ENCODE data around the gene C2orf81.

Gene C2orf81

GRCh38 chr2:74366036-74366435 is 55.4 kb downstream of the C2orf81 start:
- Histone ChIP-seq H3K27ac (replicated peaks) (no peak overlapping the region), H3K27me3 (ENCODE audit: insufficient read depth, poor library complexity, severe bottlenecking) (no peaks in the 10 kb centered on the region), H3K4me3 (replicated peaks; ENCODE audit: insufficient read depth, low read length) (no peak overlapping the region)
- no peak for TF ChIP-seq GABPA (IDR thresholded peaks at IDR 0.05; ENCODE audit: low read depth)
- TF ChIP-seq SPI1 (IDR thresholded peaks at IDR 0.05; ENCODE audit: borderline replicate concordance, low read depth), result no peak
- TF ChIP-seq, protein P1, sequence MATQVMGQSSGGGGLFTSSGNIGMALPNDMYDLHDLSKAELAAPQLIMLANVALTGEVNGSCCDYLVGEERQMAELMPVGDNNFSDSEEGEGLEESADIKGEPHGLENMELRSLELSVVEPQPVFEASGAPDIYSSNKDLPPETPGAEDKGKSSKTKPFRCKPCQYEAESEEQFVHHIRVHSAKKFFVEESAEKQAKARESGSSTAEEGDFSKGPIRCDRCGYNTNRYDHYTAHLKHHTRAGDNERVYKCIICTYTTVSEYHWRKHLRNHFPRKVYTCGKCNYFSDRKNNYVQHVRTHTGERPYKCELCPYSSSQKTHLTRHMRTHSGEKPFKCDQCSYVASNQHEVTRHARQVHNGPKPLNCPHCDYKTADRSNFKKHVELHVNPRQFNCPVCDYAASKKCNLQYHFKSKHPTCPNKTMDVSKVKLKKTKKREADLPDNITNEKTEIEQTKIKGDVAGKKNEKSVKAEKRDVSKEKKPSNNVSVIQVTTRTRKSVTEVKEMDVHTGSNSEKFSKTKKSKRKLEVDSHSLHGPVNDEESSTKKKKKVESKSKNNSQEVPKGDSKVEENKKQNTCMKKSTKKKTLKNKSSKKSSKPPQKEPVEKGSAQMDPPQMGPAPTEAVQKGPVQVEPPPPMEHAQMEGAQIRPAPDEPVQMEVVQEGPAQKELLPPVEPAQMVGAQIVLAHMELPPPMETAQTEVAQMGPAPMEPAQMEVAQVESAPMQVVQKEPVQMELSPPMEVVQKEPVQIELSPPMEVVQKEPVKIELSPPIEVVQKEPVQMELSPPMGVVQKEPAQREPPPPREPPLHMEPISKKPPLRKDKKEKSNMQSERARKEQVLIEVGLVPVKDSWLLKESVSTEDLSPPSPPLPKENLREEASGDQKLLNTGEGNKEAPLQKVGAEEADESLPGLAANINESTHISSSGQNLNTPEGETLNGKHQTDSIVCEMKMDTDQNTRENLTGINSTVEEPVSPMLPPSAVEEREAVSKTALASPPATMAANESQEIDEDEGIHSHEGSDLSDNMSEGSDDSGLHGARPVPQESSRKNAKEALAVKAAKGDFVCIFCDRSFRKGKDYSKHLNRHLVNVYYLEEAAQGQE (IDR thresholded peaks at IDR 0.05; ENCODE audit: insufficient replicate concordance, low read depth), result no peak
- TF ChIP-seq, protein P2, sequence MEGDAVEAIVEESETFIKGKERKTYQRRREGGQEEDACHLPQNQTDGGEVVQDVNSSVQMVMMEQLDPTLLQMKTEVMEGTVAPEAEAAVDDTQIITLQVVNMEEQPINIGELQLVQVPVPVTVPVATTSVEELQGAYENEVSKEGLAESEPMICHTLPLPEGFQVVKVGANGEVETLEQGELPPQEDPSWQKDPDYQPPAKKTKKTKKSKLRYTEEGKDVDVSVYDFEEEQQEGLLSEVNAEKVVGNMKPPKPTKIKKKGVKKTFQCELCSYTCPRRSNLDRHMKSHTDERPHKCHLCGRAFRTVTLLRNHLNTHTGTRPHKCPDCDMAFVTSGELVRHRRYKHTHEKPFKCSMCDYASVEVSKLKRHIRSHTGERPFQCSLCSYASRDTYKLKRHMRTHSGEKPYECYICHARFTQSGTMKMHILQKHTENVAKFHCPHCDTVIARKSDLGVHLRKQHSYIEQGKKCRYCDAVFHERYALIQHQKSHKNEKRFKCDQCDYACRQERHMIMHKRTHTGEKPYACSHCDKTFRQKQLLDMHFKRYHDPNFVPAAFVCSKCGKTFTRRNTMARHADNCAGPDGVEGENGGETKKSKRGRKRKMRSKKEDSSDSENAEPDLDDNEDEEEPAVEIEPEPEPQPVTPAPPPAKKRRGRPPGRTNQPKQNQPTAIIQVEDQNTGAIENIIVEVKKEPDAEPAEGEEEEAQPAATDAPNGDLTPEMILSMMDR (IDR thresholded peaks at IDR 0.05; ENCODE audit: insufficient read depth, low read length), result no peak
- TF ChIP-seq POLR2AphosphoS5 (IDR thresholded peaks at IDR 0.05; ENCODE audit: low read depth), result no peak
- DNase-seq (ENCODE audit: low read depth in 1 of 2, low spot score in 1 of 2), result no peak

DNA sequence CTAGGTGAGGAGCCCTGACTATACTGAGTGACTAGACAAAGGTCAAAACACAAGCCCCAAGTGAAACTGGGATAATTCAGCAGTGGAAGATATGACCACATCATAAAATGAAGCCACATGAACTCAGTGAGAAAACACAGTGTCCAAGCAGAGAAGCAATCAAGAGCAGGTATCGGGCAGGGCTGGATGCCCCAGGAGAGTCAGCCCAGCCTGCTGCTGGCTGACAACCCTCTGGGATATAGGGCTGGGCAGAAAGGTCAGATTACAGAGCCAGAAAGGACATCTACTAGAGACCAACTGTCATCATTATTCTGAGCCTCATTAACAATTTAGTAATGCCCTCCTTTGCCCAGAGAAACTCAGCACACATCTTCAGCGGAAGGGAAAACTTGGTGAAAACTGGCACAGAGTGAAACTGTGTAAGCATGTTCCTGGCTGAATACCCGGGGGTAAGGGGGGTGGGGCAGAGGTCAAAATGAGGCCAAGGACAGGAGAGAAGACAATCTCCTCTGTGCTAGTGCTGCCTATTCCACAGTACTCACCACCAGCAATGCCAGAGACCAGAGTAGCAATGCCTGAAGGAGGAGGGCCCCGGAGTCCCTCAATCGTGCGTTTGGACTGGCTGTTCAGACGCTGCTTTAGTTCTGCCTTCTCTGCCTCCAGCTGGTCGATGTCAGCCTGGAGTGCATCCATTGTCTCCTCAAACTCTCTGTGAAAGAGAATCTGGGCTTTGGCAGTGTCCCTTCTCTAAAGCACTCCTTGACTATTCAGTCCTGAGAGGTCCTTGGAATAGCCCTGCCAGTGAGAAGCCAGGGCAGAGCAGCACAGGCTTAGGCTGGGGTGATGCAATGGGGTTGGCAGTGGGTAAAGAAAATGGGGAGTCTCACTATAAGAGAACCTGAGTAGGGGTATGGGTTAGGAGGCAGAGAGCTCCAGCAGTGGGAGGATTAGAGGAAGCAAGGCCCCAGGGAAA is 56.6 kb downstream of the C2orf81 start:
- no peak overlapping the region for H3K27ac ChIP-seq (replicated peaks)
- no peak overlapping the region for H3K4me3 ChIP-seq (replicated peaks; ENCODE audit: insufficient read depth, low read length)
- no peak for DNase-seq (ENCODE audit: low read depth in 1 of 2, low spot score in 1 of 2)
- no peak for TF ChIP-seq SPI1 (IDR thresholded peaks at IDR 0.05; ENCODE audit: borderline replicate concordance, low read depth)
- TF ChIP-seq GABPA (IDR thresholded peaks at IDR 0.05; ENCODE audit: low read depth), result no peak
- TF ChIP-seq, protein P2 (IDR thresholded peaks at IDR 0.05; ENCODE audit: insufficient read depth, low read length), result no peak
- no peak for TF ChIP-seq POLR2AphosphoS5 (IDR thresholded peaks at IDR 0.05; ENCODE audit: low read depth)
- TF ChIP-seq, protein P1 (IDR thresholded peaks at IDR 0.05; ENCODE audit: insufficient replicate concordance, low read depth), result no peak
- H3K27me3 ChIP-seq (ENCODE audit: insufficient read depth, poor library complexity, severe bottlenecking), result no peaks in the 10 kb centered on the region

Data from HL-60 (cell line).